Heart left ventricle (tissue), 16 donors: ENCODE results near the gene PGD. TPM values are rescaled to one million over a fixed set of nuclear protein-coding genes. Genes with fewer than 3 reads are reported as not detected.

ENCODE experiments used
- ATAC-seq, 4 donors: fragments of 200-7000 bp; cut with Tn5 transposase; one replicate each; pipeline ENCODE4 v1.9.1; 2020 to 2022; ENCODE audit warnings: moderate library complexity in 4 of 4, mild to moderate bottlenecking in 3 of 4, moderate number of reproducible peaks in 1 of 4
- DNase-seq, 5 donors: peaks; one replicate each; pipeline ENCODE4 v3.0.0-alpha.2; 2020
- H3K27ac ChIP-seq, 12 donors: fragments of 200-600 bp; sonication (generic) in 4 of 12; one replicate each; pipeline versions ENCODE4 v1.5.0 to v1.8.0; 2016 to 2022; ENCODE audit warnings: mild to moderate bottlenecking in 2 of 12
- H3K27me3 ChIP-seq, 9 donors: fragments of 200-600 bp; sonication (generic) in 2 of 9; one replicate each; pipeline versions ENCODE4 v1.5.1 to v1.8.0; 2016 to 2022; ENCODE audit warnings: mild to moderate bottlenecking in 3 of 9
- H3K36me3 ChIP-seq, 9 donors: fragments of 200-600 bp; sonication (generic) in 2 of 9; one replicate each; pipeline versions ENCODE4 v1.5.0 to v1.8.0; 2018 to 2022; ENCODE audit warnings: mild to moderate bottlenecking in 2 of 9
- H3K4me1 ChIP-seq, 12 donors: fragments of 200-600 bp; sonication (generic) in 4 of 12; one replicate each; pipeline versions ENCODE4 v1.5.0 to v1.8.0; 2016 to 2022; ENCODE audit warnings: mild to moderate bottlenecking in 3 of 12
- H3K4me3 ChIP-seq, 12 donors: fragments of 200-600 bp; sonication (generic) in 4 of 12; one replicate each; pipeline versions ENCODE4 v1.5.0 to v1.8.0; 2017 to 2022; ENCODE audit warnings: mild to moderate bottlenecking in 9 of 12, moderate library complexity in 4 of 12
- H3K9me3 ChIP-seq, 12 donors: fragments of 200-600 bp; sonication (generic) in 4 of 12; one replicate each; pipeline versions ENCODE4 v1.5.0 to v1.8.0; 2016 to 2022; ENCODE audit warnings: mild to moderate bottlenecking in 1 of 12
- POLR2A ChIP-seq, 2 donors: fragments of 450-650 bp; IDR thresholded peaks; one replicate each; pipeline ENCODE4 v1.6.1; 2017; ENCODE audit warnings: antibody characterized with exemption in 2 of 2, mild to moderate bottlenecking in 2 of 2, moderate library complexity in 2 of 2
- WGBS, 4 donors: extraction: QIAGEN DNeasy Blood & Tissue Kit in 2 of 4; methylation state at CpG; one replicate each; pipeline versions ENCODE4 v1.1.5 to v1.1.7; 2013 to 2018; 5-methylcytosine and 5-hydroxymethylcytosine counted together
- intact Hi-C, 10 donors: fragments of 100-400 bp; cut with DNase I; formaldehyde crosslinking; loops; one replicate each; pipeline versions ENCODE4 v1.11.1 to v1.14.2; 2022
- long read RNA-seq, 3 donors: library from polyadenylated mRNA; unstranded; transcript quantifications; one replicate each; pipeline ENCODE4 v2.0.0, GENCODE V29; 2020 to 2021
- polyA plus RNA-seq, 2 donors: library from polyadenylated mRNA; stranded (reverse); fragments of 200-250 nt; gene quantifications; one replicate each; pipeline ENCODE4 v1.2.3, GENCODE V29; 2013
- total RNA-seq, 9 donors: library from RNA; depleted of rRNA in 2 of 9; stranded (reverse); fragments of >200 nt in 2 of 9; fragmentation: NEBNext Ultra II Directional in 3 of 9; extraction: Animal tissue kit (Norgen Biotek cat#: 25700) in 3 of 9; gene quantifications; one replicate each; pipeline versions ENCODE4 v1.1.0 to v1.2.4, GENCODE V29; 2016 to 2023
- TF ChIP-seq, protein P1 (sequence below), 12 donors: fragments of 200-600 bp; sonication (generic) in 4 of 12; IDR thresholded peaks; one replicate each; pipeline versions ENCODE4 v1.5.0 to v1.8.0; 2018 to 2022; ENCODE audit warnings: antibody characterized with exemption in 12 of 12, mild to moderate bottlenecking in 5 of 12
- donor health status: ischemic (EF 13 %, LVEDD 7.1; RV severe dilation, severe dysfunction).
- donor health status: healthy with polysubstance abuse.
- donor health status: DM: no; HTN: yes; CAD: no.
- donor health status: DM: no; HTN: no; CAD: no.
- donor health status: ischemic (EF 25% LVEDD 6.9; RV normal size, moderate dysfunction).
- donor health status: ischemic (EF 25% LVEDD 5.7; RV mildly dilated, moderate dysfunction).
- donor health status: healthy.
- donor health status: DM: yes; HTN: yes; CAD: no.
- donor health status: ischemic (EF 35%, LVEDD 5.7; RV mildly dilated, moderate dysfunction).
- donor health status: nonischemic (EF 11% LVEDD 7.7; RV severe dilation, severe dysfunction).
- donor health status: DM: yes; HTN: yes; CAD: no.
- donor health status: PGD.
- donor health status: ischemic (EF 29% LVEDD 5.4; RV normal size, mild dysfunction).
- donor health status: nonischemic (EF 23%, LVEDD 6.1; RV moderate dilation, normal function).

PGD gene
- 10 to 100 TPM; 25.0 to 95.2 (median 31.1) TPM for total RNA-seq
- 10 to 100 TPM; 13.3 to 30.9 TPM for polyA plus RNA-seq
- long read RNA-seq, donor 1, transcript PGD-201 (13 exons, 1,885 nt): major isoform, 18 of 28 reads
- long read RNA-seq, donor 1, partial matches to known transcripts: 7 of 28 reads
- long read RNA-seq, donor 1, other reads (novel, unspliced or antisense): 3 of 28 reads
- long read RNA-seq, donor 2, transcript PGD-201 (13 exons, 1,885 nt): major isoform, 178 of 193 reads
- long read RNA-seq, donor 2, partial matches to known transcripts: 6 of 193 reads
- long read RNA-seq, donor 2, other reads (novel, unspliced or antisense): 7 of 193 reads
- long read RNA-seq, donor 3, transcript PGD-201 (13 exons, 1,885 nt): major isoform, 26 of 29 reads
- long read RNA-seq, donor 3, partial matches to known transcripts: 2 of 29 reads
- long read RNA-seq, donor 3, other reads (novel, unspliced or antisense): 1 of 29 reads

DNA sequence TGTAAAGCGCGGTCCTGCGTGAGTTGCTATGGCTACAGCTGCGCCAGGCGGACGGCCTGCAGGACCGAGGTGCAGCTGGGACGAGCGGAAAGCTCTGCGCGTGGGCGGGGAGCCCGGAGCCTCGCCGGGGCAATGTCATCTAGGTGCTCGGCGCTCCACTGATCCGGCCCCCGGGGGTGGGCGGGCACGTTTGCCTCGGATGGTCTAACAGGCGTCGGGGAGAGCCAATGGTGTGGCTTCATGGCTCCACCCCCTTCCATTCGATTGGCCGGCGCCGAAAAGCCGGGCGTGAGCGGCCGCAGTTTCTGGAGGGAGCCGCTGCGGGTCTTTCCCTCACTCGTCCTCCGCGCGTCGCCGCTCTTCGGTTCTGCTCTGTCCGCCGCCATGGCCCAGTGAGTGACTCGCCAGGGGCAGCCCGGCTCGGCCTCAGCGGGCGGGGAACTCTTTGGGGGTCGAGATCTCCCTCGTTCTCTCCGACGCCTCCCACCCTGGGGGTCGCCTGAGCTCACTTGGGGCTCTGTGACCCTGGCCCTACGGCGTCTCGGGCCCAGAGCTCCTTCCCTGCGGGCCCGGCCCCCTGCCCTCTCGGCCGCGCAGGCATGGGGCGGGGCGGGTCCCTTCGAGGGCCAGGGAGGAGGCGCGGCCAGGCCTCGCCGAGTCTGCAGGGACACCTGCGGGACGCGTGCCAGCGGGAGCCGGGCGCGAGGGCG lies at the start of gene PGD:
Gene PGD (plus strand): TSS at position 331 of the 710 bp plus-strand sequence. CDS start 54 bp downstream, at position 385.
- TF ChIP-seq POLR2A (IDR thresholded peaks at IDR 0.05): peak in 1 of 2 donors; percentile 82
- TF ChIP-seq, protein P1, sequence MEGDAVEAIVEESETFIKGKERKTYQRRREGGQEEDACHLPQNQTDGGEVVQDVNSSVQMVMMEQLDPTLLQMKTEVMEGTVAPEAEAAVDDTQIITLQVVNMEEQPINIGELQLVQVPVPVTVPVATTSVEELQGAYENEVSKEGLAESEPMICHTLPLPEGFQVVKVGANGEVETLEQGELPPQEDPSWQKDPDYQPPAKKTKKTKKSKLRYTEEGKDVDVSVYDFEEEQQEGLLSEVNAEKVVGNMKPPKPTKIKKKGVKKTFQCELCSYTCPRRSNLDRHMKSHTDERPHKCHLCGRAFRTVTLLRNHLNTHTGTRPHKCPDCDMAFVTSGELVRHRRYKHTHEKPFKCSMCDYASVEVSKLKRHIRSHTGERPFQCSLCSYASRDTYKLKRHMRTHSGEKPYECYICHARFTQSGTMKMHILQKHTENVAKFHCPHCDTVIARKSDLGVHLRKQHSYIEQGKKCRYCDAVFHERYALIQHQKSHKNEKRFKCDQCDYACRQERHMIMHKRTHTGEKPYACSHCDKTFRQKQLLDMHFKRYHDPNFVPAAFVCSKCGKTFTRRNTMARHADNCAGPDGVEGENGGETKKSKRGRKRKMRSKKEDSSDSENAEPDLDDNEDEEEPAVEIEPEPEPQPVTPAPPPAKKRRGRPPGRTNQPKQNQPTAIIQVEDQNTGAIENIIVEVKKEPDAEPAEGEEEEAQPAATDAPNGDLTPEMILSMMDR (IDR thresholded peaks at IDR 0.05): peak in 1 of 12 donors; percentile 31
- H3K4me1 ChIP-seq: peaks cover 0 to 43% (median 15%) of the 10 kb centered on the region in 12 donors
- H3K27me3 ChIP-seq: no peaks in the 10 kb centered on the region
- peak within 1 kb of the TSS; percentile 80 to 98 (median 90) for H3K4me3 ChIP-seq
- H3K27ac ChIP-seq: peak within 1 kb of the TSS; percentile 59 to 97 (median 92)
- H3K9me3 ChIP-seq: peaks cover 0 to 11% (median 2%) of the 10 kb centered on the region in 12 donors
- peak; percentile 99 to 100 (median 99) for ATAC-seq
- intact Hi-C loops: no loop called here
- peaks cover 0 to 25% (median 18%) of the 10 kb centered on the region in 9 donors for H3K36me3 ChIP-seq
- DNase-seq: peak; percentile 99 to 100 (median 99)
- 0 to 1% (median 0%) methylated on average over 10 to 76 of the region's 76 CpGs for WGBS, 4 donors

DNA sequence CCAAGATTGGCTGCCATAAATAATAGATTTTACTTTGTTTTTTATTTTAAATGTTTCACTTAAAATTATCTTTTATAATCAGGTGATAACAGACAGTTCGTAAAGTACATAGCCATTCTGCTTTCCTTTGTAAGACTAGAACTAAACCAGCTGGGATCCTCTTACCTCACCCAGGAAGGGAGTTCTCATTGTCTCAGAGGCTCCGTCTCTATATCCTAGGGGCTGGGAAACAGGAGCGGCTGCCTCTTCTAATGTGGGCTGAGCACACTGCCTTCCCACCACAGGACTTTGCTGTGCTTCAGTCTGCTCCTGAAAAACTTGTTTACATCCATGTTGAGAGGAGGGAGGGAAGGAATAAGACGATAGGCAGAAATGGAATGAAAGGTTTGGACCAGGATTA lies 45.6 kb upstream of the PGD start:
- DNase-seq (no peak), ATAC-seq (no peak)
- no peak for TF ChIP-seq POLR2A (IDR thresholded peaks at IDR 0.05)
- TF ChIP-seq, protein P1 (IDR thresholded peaks at IDR 0.05): no peak
- no peak overlapping the region for H3K27ac ChIP-seq
- 62 to 74% (median 67%) methylated on average over 4 of the region's 4 CpGs for WGBS, 4 donors
- H3K4me3 ChIP-seq: no peak overlapping the region
- peaks cover 0 to 79% (median 63%) of the 10 kb centered on the region in 9 donors for H3K36me3 ChIP-seq
- H3K9me3 ChIP-seq: no peaks in the 10 kb centered on the region
- intact Hi-C loops: no loop called here
- H3K4me1 ChIP-seq: no peaks in the 10 kb centered on the region
- H3K27me3 ChIP-seq: no peaks in the 10 kb centered on the region

DNA sequence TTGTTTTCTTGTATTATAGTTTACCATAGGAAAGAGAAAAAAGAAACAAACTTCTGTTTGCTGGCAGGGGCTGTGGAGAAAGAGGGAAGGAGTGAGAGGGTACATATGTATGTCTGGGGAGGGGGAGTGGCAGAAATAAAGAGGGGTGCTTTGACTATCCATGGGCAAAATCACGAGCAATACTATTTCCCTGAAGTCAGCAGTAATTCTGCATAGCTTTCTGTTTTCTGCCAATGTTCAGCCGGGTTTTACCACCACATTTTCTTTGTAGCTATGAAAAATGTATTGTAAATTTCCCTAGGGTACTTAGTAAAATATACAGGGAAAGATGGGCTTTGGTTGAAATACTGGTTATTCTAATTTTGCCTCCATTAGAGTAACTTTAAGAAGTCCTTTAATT lies 45.2 kb upstream of the PGD start:
- intact Hi-C loops: no loop called here
- 68 to 75% (median 71%) methylated on average over 2 of the region's 2 CpGs for WGBS, 4 donors
- no peak for ATAC-seq
- Histone ChIP-seq H3K27me3 (no peaks in the 10 kb centered on the region), H3K9me3 (no peaks in the 10 kb centered on the region), H3K27ac (no peak overlapping the region), H3K36me3 (peaks cover 0 to 75% (median 59%) of the 10 kb centered on the region in 9 donors), H3K4me1 (no peaks in the 10 kb centered on the region), H3K4me3 (no peak overlapping the region)
- DNase-seq: no peak
- TF ChIP-seq, protein P1 (IDR thresholded peaks at IDR 0.05): no peak
- TF ChIP-seq POLR2A (IDR thresholded peaks at IDR 0.05): no peak

DNA sequence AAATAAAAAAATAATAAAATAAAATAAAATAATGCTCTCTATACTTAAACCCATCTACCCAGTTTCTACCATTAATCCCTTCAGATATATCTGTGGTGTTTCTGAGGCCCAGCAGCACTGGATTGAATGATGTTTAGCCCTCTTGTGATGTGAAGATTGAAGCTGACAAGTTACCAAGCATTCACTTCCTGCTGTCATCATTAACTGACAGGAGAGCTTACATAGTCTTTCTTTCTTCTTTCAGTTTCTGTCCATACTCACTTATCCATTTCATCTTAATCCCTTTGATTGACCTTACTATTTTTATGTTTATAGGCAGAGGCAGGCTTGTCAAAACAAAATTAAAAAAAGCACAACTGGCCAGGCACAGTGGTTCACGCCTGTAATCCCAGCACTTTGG lies 38.8 kb upstream of the PGD start:
- ATAC-seq (no peak), DNase-seq (no peak)
- intact Hi-C loops: no loop called here
- no peaks in the 10 kb centered on the region for H3K27me3 ChIP-seq
- H3K27ac ChIP-seq: no peak overlapping the region
- peaks cover 0 to 62% (median 47%) of the 10 kb centered on the region in 9 donors for H3K36me3 ChIP-seq
- TF ChIP-seq POLR2A (IDR thresholded peaks at IDR 0.05): no peak
- TF ChIP-seq, protein P1 (IDR thresholded peaks at IDR 0.05): no peak
- 87 to 94% (median 89%) methylated on average over 1 of the region's 1 CpG for WGBS, 4 donors
- peaks cover 0 to 6% (median 0%) of the 10 kb centered on the region in 12 donors for H3K4me1 ChIP-seq
- H3K9me3 ChIP-seq: no peaks in the 10 kb centered on the region
- no peak overlapping the region for H3K4me3 ChIP-seq
